SK-N-SH (cell line): Measurements from ENCODE around the gene KREMEN2.
A peak's percentile ranks its signal among the peaks of the same experiment; 100 is the strongest.

Source experiments
- EP300 ChIP-seq, 2 experiments: IDR thresholded peaks; 2 replicates each; pipeline versions ENCODE4 v1.4.0 to v1.6.1; 2012; ENCODE audit warnings: borderline replicate concordance in 1 of 2, low read depth in 1 of 2, low read length in 1 of 2
- FOXM1 ChIP-seq: IDR thresholded peaks from 2 replicates; pipeline ENCODE4 v1.4.0; 2012; ENCODE audit warnings: low read depth, mild to moderate bottlenecking
- GATA2 ChIP-seq: sonication (generic); formaldehyde crosslinking; IDR thresholded peaks from 2 replicates; pipeline ENCODE4 v1.5.0; 2020; ENCODE audit warnings: mild to moderate bottlenecking, missing genetic modification reagents
- POLR2AphosphoS5 ChIP-seq: IDR thresholded peaks from 2 replicates; pipeline ENCODE4 v1.6.1; 2012; ENCODE audit warnings: low read depth, low read length
- TAF1 ChIP-seq: IDR thresholded peaks from 2 replicates; pipeline ENCODE4 v1.6.1; 2012; ENCODE audit warnings: low read depth, mild to moderate bottlenecking, low read length, moderate library complexity, borderline replicate concordance
- TF ChIP-seq, protein P1 (sequence below): fragments of 200-600 bp; sonication (generic); IDR thresholded peaks from 2 replicates; pipeline ENCODE4 v1.6.1; 2017; ENCODE audit warnings: antibody characterized with exemption, mild to moderate bottlenecking, moderate library complexity

DNA sequence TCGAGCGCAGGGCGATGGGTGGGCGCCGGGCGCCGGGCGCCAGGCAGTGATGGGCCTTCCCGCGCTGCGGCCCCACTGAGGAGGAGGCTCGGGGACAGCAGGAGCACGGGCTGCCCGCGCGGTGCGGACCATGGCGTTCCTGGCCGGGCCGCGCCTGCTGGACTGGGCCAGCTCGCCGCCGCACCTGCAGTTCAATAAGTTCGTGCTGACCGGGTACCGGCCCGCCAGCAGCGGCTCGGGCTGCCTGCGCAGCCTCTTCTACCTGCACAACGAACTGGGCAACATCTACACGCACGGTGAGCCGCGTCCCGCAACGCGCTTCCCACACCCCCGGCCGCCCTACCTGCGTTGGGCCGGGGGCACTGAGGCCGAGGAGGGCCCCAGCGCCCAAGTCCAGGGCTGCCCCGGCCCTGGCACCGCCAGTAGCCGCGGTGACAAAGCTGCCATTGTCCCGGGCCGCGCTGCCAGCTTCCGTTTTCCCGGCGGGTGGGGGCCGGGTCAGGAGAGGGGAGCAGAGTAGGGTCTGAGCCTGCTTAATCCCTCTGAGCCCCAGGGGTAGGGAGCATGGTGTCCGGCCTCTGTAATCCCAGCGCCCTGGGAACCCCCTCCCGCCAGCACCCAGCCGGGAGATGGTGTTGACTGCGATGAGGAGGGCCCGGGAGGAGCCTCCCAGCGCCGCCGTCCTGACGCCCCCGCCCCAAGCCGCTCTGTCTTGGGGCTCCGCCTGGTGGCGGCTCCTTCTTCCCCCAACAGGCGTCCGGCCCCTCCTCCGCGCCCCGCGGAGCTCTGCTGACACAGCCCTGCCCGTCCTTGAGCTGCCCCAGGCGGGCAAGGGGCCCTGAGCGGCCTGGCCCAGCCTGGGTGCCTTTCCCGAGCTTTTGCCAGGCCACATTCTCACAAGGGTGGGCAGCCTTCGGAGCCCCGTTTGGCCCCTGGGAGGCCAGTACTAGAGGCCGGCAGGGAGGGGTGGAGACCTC, 5.8 kb downstream of the KREMEN2 start:
- TF ChIP-seq GATA2: no peak
- no peak for TF ChIP-seq POLR2AphosphoS5
- TF ChIP-seq TAF1: no peak; the same call in 1 of the 2 replicates
- TF ChIP-seq EP300 (IDR thresholded peaks at IDR 0.05; ENCODE audit: borderline replicate concordance in 1 of 2, low read depth in 1 of 2, low read length in 1 of 2): no peak
- TF ChIP-seq, protein P1, sequence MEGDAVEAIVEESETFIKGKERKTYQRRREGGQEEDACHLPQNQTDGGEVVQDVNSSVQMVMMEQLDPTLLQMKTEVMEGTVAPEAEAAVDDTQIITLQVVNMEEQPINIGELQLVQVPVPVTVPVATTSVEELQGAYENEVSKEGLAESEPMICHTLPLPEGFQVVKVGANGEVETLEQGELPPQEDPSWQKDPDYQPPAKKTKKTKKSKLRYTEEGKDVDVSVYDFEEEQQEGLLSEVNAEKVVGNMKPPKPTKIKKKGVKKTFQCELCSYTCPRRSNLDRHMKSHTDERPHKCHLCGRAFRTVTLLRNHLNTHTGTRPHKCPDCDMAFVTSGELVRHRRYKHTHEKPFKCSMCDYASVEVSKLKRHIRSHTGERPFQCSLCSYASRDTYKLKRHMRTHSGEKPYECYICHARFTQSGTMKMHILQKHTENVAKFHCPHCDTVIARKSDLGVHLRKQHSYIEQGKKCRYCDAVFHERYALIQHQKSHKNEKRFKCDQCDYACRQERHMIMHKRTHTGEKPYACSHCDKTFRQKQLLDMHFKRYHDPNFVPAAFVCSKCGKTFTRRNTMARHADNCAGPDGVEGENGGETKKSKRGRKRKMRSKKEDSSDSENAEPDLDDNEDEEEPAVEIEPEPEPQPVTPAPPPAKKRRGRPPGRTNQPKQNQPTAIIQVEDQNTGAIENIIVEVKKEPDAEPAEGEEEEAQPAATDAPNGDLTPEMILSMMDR: peak; percentile 55
- no peak for TF ChIP-seq FOXM1
